Muscle of leg (tissue), 11 donors: ENCODE results near the gene RELL2. TPM values are rescaled to one million over a fixed set of nuclear protein-coding genes. Genes with fewer than 3 reads are reported as not detected.

Experiments
- DNase-seq: peaks from one replicate; pipeline ENCODE4 v3.0.0; 2013
- H3K27ac ChIP-seq: one replicate; pipeline ENCODE4 v1.5.1; 2013; ENCODE audit warnings: mild to moderate bottlenecking, low read length, control low read depth
- H3K27me3 ChIP-seq: one replicate; pipeline ENCODE4 v1.6.1; 2013; ENCODE audit warnings: low read length; ENCODE audit not compliant: control insufficient read depth, insufficient read depth
- H3K36me3 ChIP-seq: one replicate; pipeline ENCODE4 v1.6.1; 2013; ENCODE audit warnings: low read length; ENCODE audit not compliant: control insufficient read depth, insufficient read depth
- H3K4me1 ChIP-seq: one replicate; pipeline ENCODE4 v1.6.1; 2013; ENCODE audit warnings: low read length; ENCODE audit not compliant: control insufficient read depth, insufficient read depth
- H3K4me3 ChIP-seq: one replicate; pipeline ENCODE4 v1.5.1; 2013; ENCODE audit warnings: low read length, control low read depth
- H3K9me3 ChIP-seq: replicated peaks from 2 replicates; pipeline ENCODE4 v1.6.1; 2013; ENCODE audit warnings: low read depth, low read length; ENCODE audit not compliant: control insufficient read depth
- WGBS: methylation state at CpG from one replicate; pipeline ENCODE4 v1.1.5; 2013; ENCODE audit warnings: missing lambda C conversion rate; ENCODE audit not compliant: insufficient coverage; 5-methylcytosine and 5-hydroxymethylcytosine counted together
- polyA plus RNA-seq, 8 donors: library from polyadenylated mRNA; unstranded; fragments of 120-200 nt; gene quantifications; one replicate each; pipeline versions ENCODE4 v1.2.1 to v1.2.3, GENCODE V29; 2013; ENCODE audit warnings: inconsistent platforms in 1 of 8, low replicate concordance in 1 of 8; ENCODE audit not compliant: insufficient read length in 8 of 8, insufficient read depth in 1 of 8
- total RNA-seq: library from RNA; stranded (reverse); fragments of 120-200 nt; gene quantifications from one replicate; pipeline ENCODE4 v1.2.4, GENCODE V29; 2013

Gene RELL2
- total and polyA plus RNA-seq, 9 donors: 0.18 to 0.53 (median 0.36) TPM

- DNase-seq: no peak
- Histone ChIP-seq H3K9me3 (no peaks in the 10 kb centered on the region), H3K36me3 (peaks cover 26% of the 10 kb centered on the region), H3K27ac (no peak overlapping the region), H3K27me3 (no peaks in the 10 kb centered on the region), H3K4me1 (no peaks in the 10 kb centered on the region), H3K4me3 (no peak overlapping the region)
- WGBS: 63% methylated on average over 3 of the region's 8 CpGs
Observed at GRCh38 chr5:141663506-141663905, 26.7 kb downstream of the RELL2 start.

- DNase-seq: peak; percentile 78
- H3K4me1 ChIP-seq: no peaks in the 10 kb centered on the region
- no peak overlapping the region for H3K4me3 ChIP-seq
- no peaks in the 10 kb centered on the region for H3K27me3 ChIP-seq
- 49% methylated on average over 4 of the region's 13 CpGs for WGBS
- H3K36me3 ChIP-seq: peaks cover 29% of the 10 kb centered on the region
- no peak overlapping the region for H3K27ac ChIP-seq
- no peaks in the 10 kb centered on the region for H3K9me3 ChIP-seq
Observed at GRCh38 chr5:141664733-141665461, 28.1 kb downstream of the RELL2 start.

GRCh38 chr5:141665995-141666940 lies 29.5 kb downstream of the RELL2 start:
- H3K9me3 ChIP-seq: no peaks in the 10 kb centered on the region
- no peak overlapping the region for H3K27ac ChIP-seq
- 78% methylated on average over 13 of the region's 18 CpGs for WGBS
- H3K36me3 ChIP-seq: peaks cover 30% of the 10 kb centered on the region
- no peaks in the 10 kb centered on the region for H3K4me1 ChIP-seq
- no peaks in the 10 kb centered on the region for H3K27me3 ChIP-seq
- DNase-seq: no peak
- H3K4me3 ChIP-seq: no peak overlapping the region

- no peak for DNase-seq
- peaks cover 25% of the 10 kb centered on the region for H3K36me3 ChIP-seq
- 74% methylated on average over 3 of the region's 8 CpGs for WGBS
Observed at GRCh38 chr5:141668601-141669265, 31.9 kb downstream of the RELL2 start.

GRCh38 chr5:141669520-141669919 lies 32.7 kb downstream of the RELL2 start:
- Histone ChIP-seq H3K27me3 (no peaks in the 10 kb centered on the region), H3K9me3 (no peaks in the 10 kb centered on the region), H3K4me3 (no peak overlapping the region), H3K4me1 (no peaks in the 10 kb centered on the region), H3K27ac (no peak overlapping the region), H3K36me3 (peaks cover 21% of the 10 kb centered on the region)
- WGBS: 71% methylated on average over 1 of the region's 4 CpGs
- no peak for DNase-seq

More at GRCh38 chr5:141668601-141669265, 31.9 kb downstream of the RELL2 start:
- H3K4me1 ChIP-seq: no peaks in the 10 kb centered on the region
- H3K27ac ChIP-seq: no peak overlapping the region
- H3K4me3 ChIP-seq: no peak overlapping the region
- no peaks in the 10 kb centered on the region for H3K27me3 ChIP-seq
- H3K9me3 ChIP-seq: no peaks in the 10 kb centered on the region

GRCh38 chr5:141672071-141672840 lies 35.5 kb downstream of the RELL2 start:
- Histone ChIP-seq H3K36me3 (peaks cover 16% of the 10 kb centered on the region), H3K27me3 (no peaks in the 10 kb centered on the region), H3K27ac (no peak overlapping the region), H3K4me1 (no peaks in the 10 kb centered on the region), H3K9me3 (no peaks in the 10 kb centered on the region), H3K4me3 (no peak overlapping the region)
- 95% methylated on average over 19 of the region's 23 CpGs for WGBS
- DNase-seq: no peak

- no peaks in the 10 kb centered on the region for H3K4me1 ChIP-seq
- 82% methylated on average over 11 of the region's 19 CpGs for WGBS
- no peaks in the 10 kb centered on the region for H3K27me3 ChIP-seq
- H3K4me3 ChIP-seq: no peak overlapping the region
- H3K36me3 ChIP-seq: peaks cover 16% of the 10 kb centered on the region
- no peak overlapping the region for H3K27ac ChIP-seq
- H3K9me3 ChIP-seq: no peaks in the 10 kb centered on the region
- DNase-seq: no peak
Observed at GRCh38 chr5:141672841-141673813, 36.3 kb downstream of the RELL2 start.

- no peak overlapping the region for H3K27ac ChIP-seq
- H3K9me3 ChIP-seq: no peaks in the 10 kb centered on the region
- no peak overlapping the region for H3K4me3 ChIP-seq
- no peaks in the 10 kb centered on the region for H3K27me3 ChIP-seq
- H3K36me3 ChIP-seq: peaks cover 9% of the 10 kb centered on the region
- no peak for DNase-seq
- WGBS: 49% methylated on average over 5 of the region's 5 CpGs
- H3K4me1 ChIP-seq: no peaks in the 10 kb centered on the region
Observed at GRCh38 chr5:141674747-141675146, 38.0 kb downstream of the RELL2 start.

GRCh38 chr5:141675672-141676071 lies 38.9 kb downstream of the RELL2 start:
- Histone ChIP-seq H3K36me3 (peaks cover 9% of the 10 kb centered on the region), H3K4me1 (peaks cover 7% of the 10 kb centered on the region)
- 86% methylated on average over 4 of the region's 4 CpGs for WGBS

More at GRCh38 chr5:141675672-141676071, 38.9 kb downstream of the RELL2 start:
- no peak overlapping the region for H3K27ac ChIP-seq
- no peak for DNase-seq
- no peaks in the 10 kb centered on the region for H3K27me3 ChIP-seq
- H3K4me3 ChIP-seq: no peak overlapping the region
- H3K9me3 ChIP-seq: no peaks in the 10 kb centered on the region
